Hematopoietic multipotent progenitor cell treated with erythropoietin and hydrocortisone succinate and interleukin-3 and kit ligand, for 4 days (in vitro differentiated cells): Measurements from ENCODE around the gene EXOC4.

Experiments used
- DNase-seq: peaks from one replicate; pipeline ENCODE4 v3.0.0-alpha.2; 2015

Gene EXOC4

DNA sequence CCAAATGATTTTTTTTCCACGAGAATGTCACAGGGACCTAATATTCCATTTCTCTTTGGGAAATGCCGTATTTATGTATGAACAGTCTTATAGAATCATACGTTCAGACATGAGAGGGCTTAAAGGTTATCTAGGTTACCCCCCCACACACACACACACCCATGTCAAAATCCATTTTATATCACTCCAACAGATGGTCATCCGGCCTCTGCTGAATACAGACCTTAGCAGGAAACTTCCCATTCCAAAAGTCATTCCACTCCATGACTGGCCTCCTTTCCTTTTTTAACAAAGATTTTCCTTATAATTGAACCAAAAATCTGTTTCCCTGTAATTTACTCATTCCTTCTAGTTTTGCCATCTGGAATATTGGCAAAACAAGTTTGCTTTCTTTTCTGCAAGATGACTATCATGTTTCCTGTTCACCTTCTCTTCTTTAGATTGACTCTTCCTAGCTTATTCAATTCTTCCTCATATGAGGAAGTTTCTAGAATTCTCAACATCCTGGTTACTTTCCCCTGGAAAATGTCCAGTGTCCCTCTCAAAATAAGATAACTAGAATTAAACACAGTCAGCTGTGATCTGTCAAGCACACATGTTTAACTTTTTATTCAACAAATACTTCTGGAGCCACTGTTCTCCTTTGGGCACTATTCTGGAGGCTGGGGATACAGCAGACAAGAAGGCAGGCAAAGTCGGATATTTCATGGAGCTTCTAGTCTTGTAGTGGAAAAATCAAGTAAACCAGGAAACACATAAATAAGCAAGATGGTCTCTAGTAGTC lies 597.8 kb downstream of the EXOC4 start:
- DNase-seq, result no peak

- no peak for DNase-seq
Observed at GRCh38 chr7:133851411-133851810, 598.5 kb downstream of the EXOC4 start.

GRCh38 chr7:133853706-133854276 lies 600.9 kb downstream of the EXOC4 start:
- DNase-seq, result peak; percentile 74

DNA sequence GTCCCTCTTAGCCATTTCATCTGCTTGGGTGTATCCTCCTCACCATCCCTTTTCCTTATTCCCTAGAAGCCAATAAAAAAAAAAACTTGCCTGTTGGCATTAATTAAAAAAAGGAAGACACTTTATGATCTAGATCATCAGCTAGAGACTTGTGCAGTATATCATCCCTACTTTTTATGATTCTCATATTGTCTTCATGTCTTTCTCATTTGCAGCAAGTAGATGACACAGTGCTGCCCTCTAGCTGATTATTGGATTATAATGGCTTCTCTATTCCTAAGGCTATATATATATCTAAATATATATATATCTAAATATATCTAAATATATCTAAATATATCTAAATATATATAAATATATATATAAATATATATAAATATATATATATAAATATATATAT lies 601.9 kb downstream of the EXOC4 start:
- peak; percentile 68 for DNase-seq

DNA sequence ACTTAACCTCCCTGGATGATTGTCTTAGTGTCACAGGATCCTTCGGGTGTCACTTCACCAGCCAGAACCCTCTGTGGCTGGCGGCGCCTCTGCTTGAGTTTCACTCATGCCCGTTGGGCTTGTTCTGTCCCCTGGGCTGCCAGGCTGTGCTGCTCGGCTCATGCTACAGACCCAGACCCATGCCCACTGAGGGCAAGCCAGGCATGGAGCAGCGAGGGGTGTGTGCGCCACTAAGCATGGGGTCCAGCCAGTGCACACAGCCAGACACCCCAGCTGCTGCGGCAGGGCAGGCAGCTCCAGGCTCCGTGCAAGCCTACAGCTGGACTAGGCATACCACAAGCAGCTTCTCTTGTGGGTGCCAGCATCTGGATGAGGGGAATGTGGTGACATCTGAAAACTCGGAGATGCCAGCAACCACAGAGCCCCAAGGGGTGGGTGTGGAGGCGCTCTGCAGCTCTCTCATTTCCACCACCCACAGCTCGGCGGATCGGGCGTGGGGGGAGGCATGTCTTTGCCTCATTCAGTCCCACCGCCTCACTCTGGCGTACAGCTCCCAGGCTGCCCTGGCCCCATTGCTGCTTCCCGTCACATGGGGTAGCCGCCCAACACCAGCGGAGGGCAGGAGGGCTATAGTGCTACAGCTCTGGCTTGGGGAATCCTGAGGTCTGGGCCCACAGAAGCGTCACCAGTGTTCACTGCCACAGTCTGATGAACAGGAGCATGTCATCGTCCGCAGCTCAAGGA lies 604.7 kb downstream of the EXOC4 start:
- no peak for DNase-seq

DNA sequence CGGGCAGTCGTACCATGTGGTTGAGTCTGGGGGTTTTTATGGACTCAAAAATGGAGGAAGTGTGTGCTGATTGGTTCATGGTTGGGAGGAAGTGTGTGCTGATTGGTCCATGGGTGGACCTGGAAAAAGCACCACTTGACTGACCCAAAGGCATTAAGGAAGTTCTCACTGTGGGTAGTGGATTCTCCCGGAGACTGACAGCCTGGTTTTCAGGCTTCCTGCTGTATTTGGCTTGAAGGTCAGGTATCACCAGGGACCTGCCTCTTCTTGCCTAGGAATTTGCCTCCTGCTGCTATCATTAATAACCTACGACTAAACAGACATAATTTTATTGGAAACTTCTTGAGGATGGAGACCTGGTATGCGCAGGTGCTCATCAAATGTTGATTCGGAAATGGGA lies 605.4 kb downstream of the EXOC4 start:
- no peak for DNase-seq

GRCh38 chr7:133859231-133859630 lies 606.4 kb downstream of the EXOC4 start:
- no peak for DNase-seq

- DNase-seq, result no peak
Observed at GRCh38 chr7:133859871-133860450, 607.1 kb downstream of the EXOC4 start.

- no peak for DNase-seq
Observed at GRCh38 chr7:133860628-133861335, 607.9 kb downstream of the EXOC4 start.

- DNase-seq, result no peak
Observed at GRCh38 chr7:133861876-133862275, 609.0 kb downstream of the EXOC4 start.

GRCh38 chr7:133863362-133864061 lies 610.6 kb downstream of the EXOC4 start:
- DNase-seq, result no peak

DNA sequence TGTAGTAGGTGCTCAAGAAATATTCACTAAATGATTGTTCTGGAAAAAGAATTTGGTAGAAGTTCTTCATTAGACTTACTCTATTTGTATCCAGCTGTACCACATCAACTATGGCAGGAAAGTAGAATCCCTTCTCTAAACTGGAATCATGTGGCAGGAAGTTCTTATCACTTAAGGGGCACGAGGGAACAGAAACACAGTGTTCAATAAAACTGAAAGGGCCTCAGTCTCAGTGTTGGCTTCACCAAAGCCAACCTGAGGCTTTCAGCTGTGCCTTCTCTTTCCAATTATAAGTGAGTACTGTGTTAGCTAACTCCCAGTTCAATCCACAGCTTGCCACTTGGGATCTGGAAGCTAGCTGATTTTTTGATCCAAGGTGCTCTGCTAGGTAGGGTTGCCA lies 616.7 kb downstream of the EXOC4 start:
- no peak for DNase-seq

GRCh38 chr7:133871757-133872156 lies 618.9 kb downstream of the EXOC4 start:
- DNase-seq, result no peak

- no peak for DNase-seq
Observed at GRCh38 chr7:133873187-133873586, 620.3 kb downstream of the EXOC4 start.

GRCh38 chr7:133873631-133874030 lies 620.8 kb downstream of the EXOC4 start:
- DNase-seq, result no peak

- no peak for DNase-seq
Observed at GRCh38 chr7:133883591-133883990, 630.7 kb downstream of the EXOC4 start.

DNA sequence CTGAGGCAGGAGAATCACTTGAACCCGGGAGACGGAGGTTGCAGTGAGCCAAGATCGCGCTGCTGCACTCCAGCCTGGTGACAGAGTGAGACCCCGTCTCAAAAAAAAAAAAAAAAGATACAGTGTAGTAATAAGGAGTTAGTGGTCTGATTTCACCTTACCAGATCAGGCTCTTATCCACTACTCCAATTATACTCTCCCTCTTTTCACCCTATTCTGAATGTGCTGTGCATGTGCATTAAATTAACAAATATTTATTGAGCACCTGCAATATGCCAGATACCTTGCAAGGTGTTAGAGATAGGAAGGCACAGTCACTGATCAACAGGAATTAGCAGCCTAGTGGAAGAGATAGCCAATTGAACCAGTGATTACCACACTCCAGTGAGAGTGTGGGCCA lies 632.3 kb downstream of the EXOC4 start:
- no peak for DNase-seq

- no peak for DNase-seq
Observed at GRCh38 chr7:133886086-133886485, 633.2 kb downstream of the EXOC4 start.

- no peak for DNase-seq
Observed at GRCh38 chr7:133886797-133887196, 633.9 kb downstream of the EXOC4 start.

- no peak for DNase-seq
Observed at GRCh38 chr7:133887459-133887858, 634.6 kb downstream of the EXOC4 start.

DNA sequence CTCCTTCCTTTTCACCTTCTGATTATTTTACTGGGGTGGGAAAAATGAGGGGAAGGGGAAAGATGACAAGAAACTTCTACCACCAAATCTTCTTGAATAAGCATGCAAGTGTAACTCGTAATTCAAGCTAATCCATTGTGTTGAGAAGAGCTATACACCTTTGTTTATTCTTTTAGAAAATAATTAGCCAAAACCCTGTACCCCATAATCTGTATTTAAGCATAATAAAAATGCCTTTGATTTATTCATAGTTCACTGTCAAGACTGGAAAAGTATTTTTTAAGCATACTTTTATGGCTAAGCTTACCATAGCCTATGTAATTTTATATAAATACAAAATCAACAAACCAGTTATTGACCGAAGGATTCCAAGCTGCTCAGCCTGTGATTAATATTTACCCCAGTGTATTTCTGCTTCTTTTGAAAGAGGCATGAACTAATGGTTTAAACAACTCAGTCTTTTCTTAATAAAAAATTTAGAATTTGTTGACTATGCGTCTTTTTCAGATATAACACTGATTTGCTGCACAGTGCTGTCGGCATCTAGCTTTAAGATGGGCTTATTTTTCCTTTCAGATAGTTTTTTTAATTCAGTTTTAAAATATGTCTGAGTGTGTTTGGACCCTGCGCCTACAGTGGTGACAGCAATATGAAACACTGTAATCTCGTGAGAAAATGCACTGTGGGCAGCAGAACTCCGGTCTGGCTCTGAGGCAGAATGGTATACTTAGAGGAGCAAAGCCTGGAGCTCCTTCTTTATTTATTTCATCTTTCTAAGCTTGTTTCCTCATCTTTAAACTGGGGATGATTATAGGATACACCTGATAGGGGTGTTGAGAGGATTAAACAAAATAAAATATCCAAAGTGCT lies 635.4 kb downstream of the EXOC4 start:
- no peak for DNase-seq
